Kasumi-1 (cell line): ENCODE measurements around the gene SLC26A2.

Experiments used
- DNase-seq, 2 experiments: peaks; one replicate each; lab custom pipeline; 2025; lab: John Stamatoyannopoulos, UW

Gene SLC26A2

DNA sequence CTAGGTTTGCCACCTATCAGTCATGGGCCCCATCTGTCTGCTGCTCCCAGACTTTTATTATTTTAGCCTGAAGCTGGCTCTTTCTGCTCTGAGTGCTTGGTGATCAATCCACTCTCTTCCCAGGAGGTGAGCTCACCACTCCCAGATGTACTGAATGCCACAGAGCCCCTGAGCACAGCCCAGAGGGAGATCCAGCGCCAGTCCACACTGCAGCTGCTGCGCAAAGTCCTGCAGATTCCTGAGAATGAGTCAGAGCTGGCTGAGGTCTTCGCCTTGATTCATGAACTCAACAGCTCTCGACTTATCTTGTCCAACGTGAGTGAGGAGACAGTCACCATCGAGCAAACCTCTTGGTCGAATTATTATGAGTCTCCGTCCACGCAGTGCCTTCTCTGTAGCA, 76.0 kb downstream of the SLC26A2 start:
- DNase-seq: no peak
